Activated naive CD4-positive, alpha-beta T cell treated with anti-CD3 and anti-CD28 coated beads for 36 hours (primary cell): ENCODE data around the gene SCYL1. TPM values are rescaled to one million over a fixed set of nuclear protein-coding genes. Genes with fewer than 3 reads are reported as not detected.
A peak's percentile ranks its signal among the peaks of the same experiment; 100 is the strongest.

Source experiments
- CTCF ChIA-PET: fragments of 350-600 bp; sonication (Branson Sonifier 250); formaldehyde crosslinking; loops from one replicate; lab custom pipeline; 2021; ENCODE audit warnings: antibody characterized with exemption; lab: Charles Lee
- DNase-seq: peaks from one replicate; pipeline ENCODE4 v3.0.0-alpha.2; 2020
- H3K27ac Mint-ChIP-seq: one replicate; pipeline ENCODE4 v1.8.0; 2021; ENCODE audit warnings: mild to moderate bottlenecking, mixed read lengths
- H3K27me3 Mint-ChIP-seq: one replicate; pipeline ENCODE4 v1.8.0; 2021; ENCODE audit warnings: low read depth, mixed read lengths
- H3K36me3 Mint-ChIP-seq: one replicate; pipeline ENCODE4 v1.8.0; 2021; ENCODE audit warnings: low read depth, mixed read lengths
- H3K4me1 Mint-ChIP-seq: one replicate; pipeline ENCODE4 v1.8.0; 2021; ENCODE audit warnings: low read depth, mixed read lengths
- H3K4me3 Mint-ChIP-seq: one replicate; pipeline ENCODE4 v1.8.0; 2021; ENCODE audit warnings: mild to moderate bottlenecking, moderate library complexity, mixed read lengths
- H3K9me3 Mint-ChIP-seq: one replicate; pipeline ENCODE4 v1.8.0; 2021; ENCODE audit warnings: mixed read lengths
- intact Hi-C: fragments of 100-400 bp; cut with micrococcal nuclease; formaldehyde crosslinking; loops from one replicate; pipeline ENCODE4 v1.15.1; 2023
- total RNA-seq, 2 experiments: library from RNA; stranded (reverse); gene quantifications; one replicate each; pipeline ENCODE4 v1.2.3, GENCODE V29; 2021

SCYL1 gene
- total RNA-seq, 2 experiments from 2014 or later = 57.9 to 58.3 TPM

DNA sequence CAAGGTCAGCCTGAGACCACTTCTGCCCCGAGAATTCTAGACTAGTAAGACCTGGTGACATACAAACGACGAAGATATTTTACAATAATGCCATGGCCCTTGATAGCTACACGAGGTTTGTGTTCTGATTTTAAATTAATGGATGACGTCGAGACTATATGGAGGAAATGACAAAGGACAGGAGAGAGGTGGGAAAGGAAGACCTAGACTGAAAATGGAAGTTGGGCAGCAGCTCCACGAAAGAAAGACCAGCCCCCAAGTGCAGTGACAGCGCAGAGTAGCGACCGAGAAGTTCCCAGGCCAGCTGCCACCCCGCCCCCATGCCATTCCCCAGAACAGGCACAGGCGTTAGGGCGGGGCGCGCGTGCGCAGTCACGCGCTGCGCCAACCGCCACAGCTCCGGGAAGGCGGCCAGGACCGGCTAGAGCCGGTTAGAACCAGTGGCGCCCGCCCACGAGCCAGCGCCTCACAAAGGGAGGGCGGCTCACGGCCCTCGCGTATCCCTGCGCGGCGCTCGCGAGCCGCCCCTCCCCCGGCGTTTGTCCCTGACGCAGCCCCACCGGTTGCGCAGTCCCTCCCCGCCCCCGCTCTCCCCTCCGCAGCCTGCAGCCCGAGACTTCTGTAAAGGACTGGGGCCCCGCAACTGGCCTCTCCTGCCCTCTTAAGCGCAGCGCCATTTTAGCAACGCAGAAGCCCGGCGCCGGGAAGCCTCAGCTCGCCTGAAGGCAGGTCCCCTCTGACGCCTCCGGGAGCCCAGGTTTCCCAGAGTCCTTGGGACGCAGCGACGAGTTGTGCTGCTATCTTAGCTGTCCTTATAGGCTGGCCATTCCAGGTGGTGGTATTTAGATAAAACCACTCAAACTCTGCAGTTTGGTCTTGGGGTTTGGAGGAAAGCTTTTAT, 27.5 kb upstream of the SCYL1 start:
- H3K36me3 Mint-ChIP-seq = peaks cover 3% of the 10 kb centered on the region
- intact Hi-C loops = loop anchor here (1.0 to 10.0 kb wide), 7 partner anchors 20 to 720 kb away; partner anchors contain the start of genes NEAT1, SF1 and SLC25A45
- H3K9me3 Mint-ChIP-seq = no peaks in the 10 kb centered on the region
- CTCF ChIA-PET = interaction anchor here (0.6 to 17.7 kb wide), 12 partner anchors 9 to 299 kb away, joined by 3 to 359 read pairs (median 7); partner anchors contain the start of gene NEAT1
- DNase-seq = peak; percentile 99
- no peak overlapping the region for H3K4me3 Mint-ChIP-seq
- no peak overlapping the region for H3K27ac Mint-ChIP-seq
- H3K27me3 Mint-ChIP-seq = no peaks in the 10 kb centered on the region
- H3K4me1 Mint-ChIP-seq = peaks cover 37% of the 10 kb centered on the region

DNA sequence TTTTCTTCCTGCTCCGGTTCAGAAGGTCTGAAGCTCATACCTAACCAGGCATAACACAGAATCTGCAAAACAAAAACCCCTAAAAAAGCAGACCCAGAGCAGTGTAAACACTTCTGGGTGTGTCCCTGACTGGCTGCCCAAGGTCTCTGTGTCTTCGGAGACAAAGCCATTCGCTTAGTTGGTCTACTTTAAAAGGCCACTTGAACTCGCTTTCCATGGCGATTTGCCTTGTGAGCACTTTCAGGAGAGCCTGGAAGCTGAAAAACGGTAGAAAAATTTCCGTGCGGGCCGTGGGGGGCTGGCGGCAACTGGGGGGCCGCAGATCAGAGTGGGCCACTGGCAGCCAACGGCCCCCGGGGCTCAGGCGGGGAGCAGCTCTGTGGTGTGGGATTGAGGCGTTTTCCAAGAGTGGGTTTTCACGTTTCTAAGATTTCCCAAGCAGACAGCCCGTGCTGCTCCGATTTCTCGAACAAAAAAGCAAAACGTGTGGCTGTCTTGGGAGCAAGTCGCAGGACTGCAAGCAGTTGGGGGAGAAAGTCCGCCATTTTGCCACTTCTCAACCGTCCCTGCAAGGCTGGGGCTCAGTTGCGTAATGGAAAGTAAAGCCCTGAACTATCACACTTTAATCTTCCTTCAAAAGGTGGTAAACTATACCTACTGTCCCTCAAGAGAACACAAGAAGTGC, 26.7 kb upstream of the SCYL1 start:
- H3K4me1 Mint-ChIP-seq = peaks cover 31% of the 10 kb centered on the region
- CTCF ChIA-PET = interaction anchor here (0.8 to 17.7 kb wide), 8 partner anchors 10 to 78 kb away, joined by 3 to 359 read pairs (median 6); partner anchors contain the start of gene NEAT1
- no peaks in the 10 kb centered on the region for H3K27me3 Mint-ChIP-seq
- DNase-seq = peak; percentile 78
- no peaks in the 10 kb centered on the region for H3K9me3 Mint-ChIP-seq
- intact Hi-C loops = loop anchor here (5.0 to 10.0 kb wide), 2 partner anchors 633 to 721 kb away; partner anchors contain the start of gene SF1
- H3K36me3 Mint-ChIP-seq = peaks cover 3% of the 10 kb centered on the region
- H3K4me3 Mint-ChIP-seq = no peak overlapping the region
- no peak overlapping the region for H3K27ac Mint-ChIP-seq

DNA sequence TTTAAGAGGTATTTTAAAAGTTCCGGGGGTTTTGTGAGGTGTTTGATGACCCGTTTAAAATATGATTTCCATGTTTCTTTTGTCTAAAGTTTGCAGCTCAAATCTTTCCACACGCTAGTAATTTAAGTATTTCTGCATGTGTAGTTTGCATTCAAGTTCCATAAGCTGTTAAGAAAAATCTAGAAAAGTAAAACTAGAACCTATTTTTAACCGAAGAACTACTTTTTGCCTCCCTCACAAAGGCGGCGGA, 26.2 kb upstream of the SCYL1 start:
- CTCF ChIA-PET = interaction anchor here (1.6 to 17.7 kb wide), 6 partner anchors 10 to 79 kb away, joined by 5 to 359 read pairs (median 10); partner anchors contain the start of gene NEAT1
- Mint-ChIP-seq H3K9me3 (no peaks in the 10 kb centered on the region), H3K4me1 (peaks cover 28% of the 10 kb centered on the region), H3K27ac (no peak overlapping the region), H3K4me3 (no peak overlapping the region), H3K36me3 (peaks cover 3% of the 10 kb centered on the region), H3K27me3 (no peaks in the 10 kb centered on the region)
- no peak for DNase-seq
- intact Hi-C loops = loop anchor here (5.0 to 10.0 kb wide), 2 partner anchors 634 to 721 kb away; partner anchors contain the start of gene SF1

DNA sequence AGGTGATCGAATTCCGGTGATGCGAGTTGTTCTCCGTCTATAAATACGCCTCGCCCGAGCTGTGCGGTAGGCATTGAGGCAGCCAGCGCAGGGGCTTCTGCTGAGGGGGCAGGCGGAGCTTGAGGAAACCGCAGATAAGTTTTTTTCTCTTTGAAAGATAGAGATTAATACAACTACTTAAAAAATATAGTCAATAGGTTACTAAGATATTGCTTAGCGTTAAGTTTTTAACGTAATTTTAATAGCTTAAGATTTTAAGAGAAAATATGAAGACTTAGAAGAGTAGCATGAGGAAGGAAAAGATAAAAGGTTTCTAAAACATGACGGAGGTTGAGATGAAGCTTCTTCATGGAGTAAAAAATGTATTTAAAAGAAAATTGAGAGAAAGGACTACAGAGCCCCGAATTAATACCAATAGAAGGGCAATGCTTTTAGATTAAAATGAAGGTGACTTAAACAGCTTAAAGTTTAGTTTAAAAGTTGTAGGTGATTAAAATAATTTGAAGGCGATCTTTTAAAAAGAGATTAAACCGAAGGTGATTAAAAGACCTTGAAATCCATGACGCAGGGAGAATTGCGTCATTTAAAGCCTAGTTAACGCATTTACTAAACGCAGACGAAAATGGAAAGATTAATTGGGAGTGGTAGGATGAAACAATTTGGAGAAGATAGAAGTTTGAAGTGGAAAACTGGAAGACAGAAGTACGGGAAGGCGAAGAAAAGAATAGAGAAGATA, 25.7 kb upstream of the SCYL1 start, which contains the start of gene MALAT1:
TSS of gene MALAT1 (plus strand) at position 69 of the 736 bp plus-strand sequence.
- Mint-ChIP-seq H3K4me3 (no peak within 1 kb of the TSS), H3K9me3 (no peaks in the 10 kb centered on the region), H3K4me1 (peaks cover 23% of the 10 kb centered on the region), H3K27me3 (no peaks in the 10 kb centered on the region), H3K36me3 (peaks cover 3% of the 10 kb centered on the region), H3K27ac (no peak within 1 kb of the TSS)
- intact Hi-C loops = loop anchor here (5.0 to 10.0 kb wide), 2 partner anchors 634 to 722 kb away; partner anchors contain the start of gene SF1
- peak; percentile 95 for DNase-seq
- CTCF ChIA-PET = interaction anchor here (1.3 to 17.7 kb wide), 8 partner anchors 9 to 79 kb away, joined by 3 to 359 read pairs (median 6); partner anchors contain the start of gene NEAT1

DNA sequence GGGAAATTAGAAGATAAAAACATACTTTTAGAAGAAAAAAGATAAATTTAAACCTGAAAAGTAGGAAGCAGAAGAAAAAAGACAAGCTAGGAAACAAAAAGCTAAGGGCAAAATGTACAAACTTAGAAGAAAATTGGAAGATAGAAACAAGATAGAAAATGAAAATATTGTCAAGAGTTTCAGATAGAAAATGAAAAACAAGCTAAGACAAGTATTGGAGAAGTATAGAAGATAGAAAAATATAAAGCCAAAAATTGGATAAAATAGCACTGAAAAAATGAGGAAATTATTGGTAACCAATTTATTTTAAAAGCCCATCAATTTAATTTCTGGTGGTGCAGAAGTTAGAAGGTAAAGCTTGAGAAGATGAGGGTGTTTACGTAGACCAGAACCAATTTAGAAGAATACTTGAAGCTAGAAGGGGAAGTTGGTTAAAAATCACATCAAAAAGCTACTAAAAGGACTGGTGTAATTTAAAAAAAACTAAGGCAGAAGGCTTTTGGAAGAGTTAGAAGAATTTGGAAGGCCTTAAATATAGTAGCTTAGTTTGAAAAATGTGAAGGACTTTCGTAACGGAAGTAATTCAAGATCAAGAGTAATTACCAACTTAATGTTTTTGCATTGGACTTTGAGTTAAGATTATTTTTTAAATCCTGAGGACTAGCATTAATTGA, 25.0 kb upstream of the SCYL1 start:
- intact Hi-C loops = loop anchor here (5.0 to 10.0 kb wide), 2 partner anchors 635 to 723 kb away; partner anchors contain the start of gene SF1
- H3K27ac Mint-ChIP-seq = no peak overlapping the region
- H3K36me3 Mint-ChIP-seq = no peaks in the 10 kb centered on the region
- peaks cover 21% of the 10 kb centered on the region for H3K4me1 Mint-ChIP-seq
- CTCF ChIA-PET = interaction anchor here (1.3 to 17.7 kb wide), 4 partner anchors 22 to 80 kb away, joined by 3 to 359 read pairs (median 6); partner anchors contain the start of gene NEAT1
- no peaks in the 10 kb centered on the region for H3K27me3 Mint-ChIP-seq
- no peaks in the 10 kb centered on the region for H3K9me3 Mint-ChIP-seq
- H3K4me3 Mint-ChIP-seq = no peak overlapping the region
- no peak for DNase-seq

DNA sequence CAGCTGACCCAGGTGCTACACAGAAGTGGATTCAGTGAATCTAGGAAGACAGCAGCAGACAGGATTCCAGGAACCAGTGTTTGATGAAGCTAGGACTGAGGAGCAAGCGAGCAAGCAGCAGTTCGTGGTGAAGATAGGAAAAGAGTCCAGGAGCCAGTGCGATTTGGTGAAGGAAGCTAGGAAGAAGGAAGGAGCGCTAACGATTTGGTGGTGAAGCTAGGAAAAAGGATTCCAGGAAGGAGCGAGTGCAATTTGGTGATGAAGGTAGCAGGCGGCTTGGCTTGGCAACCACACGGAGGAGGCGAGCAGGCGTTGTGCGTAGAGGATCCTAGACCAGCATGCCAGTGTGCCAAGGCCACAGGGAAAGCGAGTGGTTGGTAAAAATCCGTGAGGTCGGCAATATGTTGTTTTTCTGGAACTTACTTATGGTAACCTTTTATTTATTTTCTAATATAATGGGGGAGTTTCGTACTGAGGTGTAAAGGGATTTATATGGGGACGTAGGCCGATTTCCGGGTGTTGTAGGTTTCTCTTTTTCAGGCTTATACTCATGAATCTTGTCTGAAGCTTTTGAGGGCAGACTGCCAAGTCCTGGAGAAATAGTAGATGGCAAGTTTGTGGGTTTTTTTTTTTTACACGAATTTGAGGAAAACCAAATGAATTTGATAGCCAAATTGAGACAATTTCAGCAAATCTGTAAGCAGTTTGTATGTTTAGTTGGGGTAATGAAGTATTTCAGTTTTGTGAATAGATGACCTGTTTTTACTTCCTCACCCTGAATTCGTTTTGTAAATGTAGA, 24.3 kb upstream of the SCYL1 start:
- Mint-ChIP-seq H3K4me1 (peaks cover 25% of the 10 kb centered on the region), H3K9me3 (no peaks in the 10 kb centered on the region), H3K4me3 (no peak overlapping the region), H3K36me3 (no peaks in the 10 kb centered on the region), H3K27me3 (no peaks in the 10 kb centered on the region), H3K27ac (no peak overlapping the region)
- intact Hi-C loops = no loop called here
- DNase-seq = peak; percentile 46
- CTCF ChIA-PET = interaction anchor here (0.6 to 17.7 kb wide), 5 partner anchors 23 to 81 kb away, joined by 3 to 359 read pairs (median 5); partner anchors contain the start of gene NEAT1

DNA sequence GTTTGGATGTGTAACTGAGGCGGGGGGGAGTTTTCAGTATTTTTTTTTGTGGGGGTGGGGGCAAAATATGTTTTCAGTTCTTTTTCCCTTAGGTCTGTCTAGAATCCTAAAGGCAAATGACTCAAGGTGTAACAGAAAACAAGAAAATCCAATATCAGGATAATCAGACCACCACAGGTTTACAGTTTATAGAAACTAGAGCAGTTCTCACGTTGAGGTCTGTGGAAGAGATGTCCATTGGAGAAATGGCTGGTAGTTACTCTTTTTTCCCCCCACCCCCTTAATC, 23.8 kb upstream of the SCYL1 start:
- Mint-ChIP-seq H3K27me3 (no peaks in the 10 kb centered on the region), H3K9me3 (no peaks in the 10 kb centered on the region), H3K4me3 (no peak overlapping the region), H3K36me3 (no peaks in the 10 kb centered on the region), H3K4me1 (peaks cover 25% of the 10 kb centered on the region), H3K27ac (no peak overlapping the region)
- CTCF ChIA-PET = interaction anchor here (17.7 kb wide), 1 partner anchor 81 kb away, joined by 359 read pairs; the partner anchor contains the start of gene NEAT1
- intact Hi-C loops = no loop called here
- no peak for DNase-seq

DNA sequence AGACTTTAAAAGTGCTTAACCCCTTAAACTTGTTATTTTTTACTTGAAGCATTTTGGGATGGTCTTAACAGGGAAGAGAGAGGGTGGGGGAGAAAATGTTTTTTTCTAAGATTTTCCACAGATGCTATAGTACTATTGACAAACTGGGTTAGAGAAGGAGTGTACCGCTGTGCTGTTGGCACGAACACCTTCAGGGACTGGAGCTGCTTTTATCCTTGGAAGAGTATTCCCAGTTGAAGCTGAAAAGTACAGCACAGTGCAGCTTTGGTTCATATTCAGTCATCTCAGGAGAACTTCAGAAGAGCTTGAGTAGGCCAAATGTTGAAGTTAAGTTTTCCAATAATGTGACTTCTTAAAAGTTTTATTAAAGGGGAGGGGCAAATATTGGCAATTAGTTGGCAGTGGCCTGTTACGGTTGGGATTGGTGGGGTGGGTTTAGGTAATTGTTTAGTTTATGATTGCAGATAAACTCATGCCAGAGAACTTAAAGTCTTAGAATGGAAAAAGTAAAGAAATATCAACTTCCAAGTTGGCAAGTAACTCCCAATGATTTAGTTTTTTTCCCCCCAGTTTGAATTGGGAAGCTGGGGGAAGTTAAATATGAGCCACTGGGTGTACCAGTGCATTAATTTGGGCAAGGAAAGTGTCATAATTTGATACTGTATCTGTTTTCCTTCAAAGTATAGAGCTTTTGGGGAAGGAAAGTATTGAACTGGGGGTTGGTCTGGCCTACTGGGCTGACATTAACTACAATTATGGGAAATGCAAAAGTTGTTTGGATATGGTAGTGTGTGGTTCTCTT, 23.2 kb upstream of the SCYL1 start:
- Mint-ChIP-seq H3K36me3 (no peaks in the 10 kb centered on the region), H3K27ac (no peak overlapping the region), H3K9me3 (no peaks in the 10 kb centered on the region), H3K4me1 (peaks cover 25% of the 10 kb centered on the region), H3K4me3 (no peak overlapping the region), H3K27me3 (no peaks in the 10 kb centered on the region)
- intact Hi-C loops = no loop called here
- DNase-seq = no peak
- CTCF ChIA-PET = interaction anchor here (0.9 to 17.7 kb wide), 2 partner anchors 35 to 82 kb away, joined by 3 to 359 read pairs; partner anchors contain the start of gene NEAT1

DNA sequence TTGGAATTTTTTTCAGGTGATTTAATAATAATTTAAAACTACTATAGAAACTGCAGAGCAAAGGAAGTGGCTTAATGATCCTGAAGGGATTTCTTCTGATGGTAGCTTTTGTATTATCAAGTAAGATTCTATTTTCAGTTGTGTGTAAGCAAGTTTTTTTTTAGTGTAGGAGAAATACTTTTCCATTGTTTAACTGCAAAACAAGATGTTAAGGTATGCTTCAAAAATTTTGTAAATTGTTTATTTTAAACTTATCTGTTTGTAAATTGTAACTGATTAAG, 22.7 kb upstream of the SCYL1 start:
- H3K4me3 Mint-ChIP-seq = no peak overlapping the region
- CTCF ChIA-PET = interaction anchor here (0.9 to 17.7 kb wide), 2 partner anchors 36 to 82 kb away, joined by 3 to 359 read pairs; partner anchors contain the start of gene NEAT1
- H3K27me3 Mint-ChIP-seq = no peaks in the 10 kb centered on the region
- H3K27ac Mint-ChIP-seq = no peak overlapping the region
- H3K36me3 Mint-ChIP-seq = no peaks in the 10 kb centered on the region
- peaks cover 27% of the 10 kb centered on the region for H3K4me1 Mint-ChIP-seq
- intact Hi-C loops = no loop called here
- DNase-seq = no peak
- H3K9me3 Mint-ChIP-seq = no peaks in the 10 kb centered on the region
